Fibroblast of skin of left quadriceps (primary cell): ENCODE measurements around the gene COL13A1.
A peak's percentile ranks its signal among the peaks of the same experiment; 100 is the strongest.

Source experiments
- DNase-seq, 2 experiments: peaks; one replicate each; pipeline ENCODE4 v3.0.0-alpha.2; 2013; ENCODE audit warnings: low read depth in 2 of 2

The COL13A1 gene

GRCh38 chr10:69791812-69792211, 9.9 kb upstream of the COL13A1 start:
- DNase-seq, result no peak

DNA sequence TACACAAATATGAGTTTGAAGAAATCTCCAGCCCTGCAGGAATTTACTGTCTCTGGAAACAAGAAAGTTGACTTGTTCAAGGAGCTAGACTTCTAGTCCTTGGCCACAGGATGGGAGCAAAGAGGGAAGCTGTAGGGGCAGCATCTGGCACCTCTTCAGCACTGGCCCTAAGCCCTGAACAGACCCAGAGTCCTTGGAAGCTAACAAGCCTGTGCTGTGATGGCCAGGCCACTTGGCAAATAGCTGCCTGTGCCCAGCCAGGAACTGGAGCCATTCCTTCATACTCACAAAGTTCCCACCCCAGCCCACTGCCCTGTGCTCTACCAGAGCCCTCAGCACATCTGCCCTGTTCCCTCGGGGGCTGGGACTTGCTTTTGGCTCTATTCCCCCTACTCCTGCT, 9.4 kb upstream of the COL13A1 start:
- DNase-seq, result no peak

- DNase-seq, result no peak
Measured at GRCh38 chr10:69794673-69795072, 7.0 kb upstream of the COL13A1 start.

DNA sequence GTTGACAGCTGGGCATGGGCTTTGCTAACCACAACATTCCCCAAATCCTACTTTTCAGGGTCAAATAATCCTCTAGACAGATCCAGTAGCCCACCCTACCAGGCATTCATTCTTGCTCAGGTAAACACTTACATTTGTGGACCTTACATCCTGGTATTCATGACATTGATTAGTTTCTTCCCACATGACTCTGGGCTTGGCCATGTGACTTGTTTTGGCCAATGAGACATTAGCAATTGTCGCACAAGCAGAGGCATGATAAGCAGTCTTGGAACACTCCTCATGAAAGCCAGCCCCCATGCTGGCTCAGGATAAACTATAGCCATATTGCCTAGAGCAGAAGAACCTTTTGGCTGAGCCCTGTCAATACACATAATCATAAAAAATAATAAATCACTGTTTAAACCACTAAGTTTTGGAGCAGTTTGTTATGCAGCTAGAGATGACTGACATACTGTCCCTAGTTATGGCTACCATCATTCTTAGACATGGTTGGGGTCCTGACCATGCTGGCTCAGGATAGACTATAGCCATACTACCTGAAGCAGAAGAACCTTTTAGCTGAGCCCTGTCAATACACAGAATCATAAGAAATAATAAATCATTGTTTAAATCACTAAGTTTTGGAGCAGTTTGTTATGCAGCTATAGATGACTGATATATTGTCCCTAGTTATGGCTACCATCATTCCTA, 6.3 kb upstream of the COL13A1 start:
- DNase-seq, result no peak

GRCh38 chr10:69797959-69798358, 3.7 kb upstream of the COL13A1 start:
- no peak for DNase-seq

- DNase-seq, result peak in 1 of 2 experiments; percentile 39
Measured at GRCh38 chr10:69800109-69800508, 1.6 kb upstream of the COL13A1 start.

GRCh38 chr10:69800665-69801064, 1.0 kb upstream of the COL13A1 start:
- no peak for DNase-seq

- no peak for DNase-seq
Measured at GRCh38 chr10:69801094-69801433, 642 bp upstream of the COL13A1 start.

DNA sequence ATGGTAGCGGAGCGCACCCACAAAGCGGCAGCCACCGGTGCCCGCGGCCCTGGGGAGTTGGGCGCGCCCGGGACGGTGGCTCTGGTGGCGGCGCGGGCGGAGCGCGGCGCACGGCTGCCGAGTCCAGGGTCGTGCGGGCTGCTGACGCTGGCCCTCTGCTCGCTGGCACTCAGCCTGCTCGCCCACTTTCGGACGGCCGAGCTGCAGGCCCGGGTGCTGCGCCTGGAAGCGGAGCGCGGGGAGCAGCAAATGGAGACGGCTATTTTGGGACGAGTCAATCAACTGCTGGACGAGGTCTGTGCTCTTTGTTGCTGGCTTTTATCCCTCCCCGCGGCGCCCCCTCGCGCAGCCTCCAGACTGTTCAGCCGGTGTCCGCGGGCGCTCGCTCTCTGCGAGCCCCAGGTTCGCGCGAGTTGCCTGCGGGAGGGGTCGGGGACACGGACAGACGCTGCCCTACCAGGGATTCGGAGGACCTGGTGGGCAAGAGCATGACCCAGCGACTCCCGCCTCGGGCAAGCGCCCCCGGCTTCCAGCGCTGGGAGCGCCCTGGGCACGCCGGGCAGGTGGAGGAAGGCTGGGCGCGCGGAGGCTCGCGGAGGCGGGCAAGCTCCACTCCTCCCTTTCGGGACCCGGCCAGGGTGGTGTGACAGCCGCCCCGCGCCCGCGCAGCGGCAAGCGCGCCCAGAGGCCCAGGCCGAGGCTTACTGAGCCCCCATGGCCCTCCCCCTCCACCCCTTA, 887 bp downstream of the COL13A1 start:
- DNase-seq, result no peak

DNA sequence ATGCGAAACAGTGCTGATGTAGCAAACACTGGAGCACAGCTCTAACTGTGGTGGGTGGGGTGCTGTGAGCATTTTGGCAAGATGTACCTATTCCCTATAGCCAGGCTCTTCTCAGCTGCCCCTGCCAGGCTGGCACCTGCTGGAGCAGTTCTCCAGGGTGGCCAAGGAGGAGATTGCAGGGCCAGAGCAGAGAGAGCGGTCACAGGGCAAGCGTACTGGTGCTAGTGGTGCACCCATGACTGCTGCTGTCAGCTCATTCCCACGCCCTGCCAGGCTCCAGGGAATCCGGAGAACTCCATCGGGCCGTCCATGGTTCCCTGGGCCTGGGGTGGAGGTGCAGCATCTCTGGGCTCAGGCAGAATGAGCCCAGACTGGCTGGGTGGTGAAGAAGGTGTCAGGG, 2.1 kb downstream of the COL13A1 start:
- no peak for DNase-seq

DNA sequence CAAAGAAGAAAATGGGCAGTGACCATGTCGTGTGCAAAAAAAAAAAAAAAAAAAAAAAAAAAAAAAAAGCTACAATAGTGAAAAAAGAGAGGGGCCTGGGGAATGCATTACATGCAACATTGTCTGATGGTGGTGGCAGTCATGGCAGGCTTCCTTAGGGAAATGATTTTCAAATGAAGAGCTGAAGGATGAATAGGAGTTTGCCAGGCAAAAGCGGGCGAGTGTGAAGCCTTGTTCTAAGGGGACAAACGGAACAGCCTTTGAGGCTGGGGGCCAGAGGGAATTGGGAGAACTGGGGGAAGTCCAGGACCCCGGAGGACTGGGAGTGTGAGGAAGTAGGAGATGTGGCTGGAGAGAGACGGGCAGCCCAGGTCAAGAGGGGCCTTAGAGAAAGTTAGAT, 3.1 kb downstream of the COL13A1 start:
- no peak for DNase-seq

DNA sequence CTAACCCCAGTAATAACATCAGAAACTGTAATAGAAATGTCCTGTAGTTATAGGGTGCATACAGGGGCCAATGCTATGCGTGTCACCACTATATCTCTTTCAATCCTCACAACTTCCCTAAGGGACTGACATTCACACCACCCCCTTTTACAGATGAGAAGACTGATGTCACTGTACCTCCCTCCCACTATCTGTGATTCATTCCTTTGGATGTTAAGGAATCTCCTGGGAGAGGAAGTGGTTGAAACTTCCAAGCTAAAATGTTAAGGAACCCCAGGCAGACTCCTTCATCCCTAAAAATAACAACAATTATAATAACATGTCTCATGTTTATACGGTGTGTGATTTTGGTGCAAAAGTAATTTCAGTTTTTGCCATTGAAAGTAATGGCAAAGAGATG, 5.4 kb downstream of the COL13A1 start:
- peak in 1 of 2 experiments; percentile 59 for DNase-seq

GRCh38 chr10:69807696-69808095, 6.0 kb downstream of the COL13A1 start:
- DNase-seq, result no peak

GRCh38 chr10:69809318-69809717, 7.6 kb downstream of the COL13A1 start:
- DNase-seq, result no peak

DNA sequence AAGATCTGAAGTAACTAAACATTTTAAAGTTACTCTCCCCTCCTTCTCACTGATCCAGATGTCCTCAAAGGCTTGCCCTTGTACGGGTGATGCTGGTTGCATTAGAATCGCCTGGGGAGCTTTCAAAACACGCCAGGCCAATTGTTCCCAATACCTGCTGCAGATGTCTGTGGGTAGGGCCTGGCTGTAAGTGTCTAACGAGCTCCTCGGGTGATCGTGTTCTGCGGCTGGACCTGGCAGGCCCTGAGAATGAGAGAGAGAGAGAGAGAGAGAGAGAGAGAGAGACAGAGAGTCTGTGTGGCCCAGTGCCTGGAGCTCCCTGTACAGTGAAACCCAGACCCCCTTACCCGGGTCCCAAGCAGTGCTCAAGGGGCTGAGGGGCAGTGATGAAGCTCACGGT, 8.4 kb downstream of the COL13A1 start:
- DNase-seq, result no peak

DNA sequence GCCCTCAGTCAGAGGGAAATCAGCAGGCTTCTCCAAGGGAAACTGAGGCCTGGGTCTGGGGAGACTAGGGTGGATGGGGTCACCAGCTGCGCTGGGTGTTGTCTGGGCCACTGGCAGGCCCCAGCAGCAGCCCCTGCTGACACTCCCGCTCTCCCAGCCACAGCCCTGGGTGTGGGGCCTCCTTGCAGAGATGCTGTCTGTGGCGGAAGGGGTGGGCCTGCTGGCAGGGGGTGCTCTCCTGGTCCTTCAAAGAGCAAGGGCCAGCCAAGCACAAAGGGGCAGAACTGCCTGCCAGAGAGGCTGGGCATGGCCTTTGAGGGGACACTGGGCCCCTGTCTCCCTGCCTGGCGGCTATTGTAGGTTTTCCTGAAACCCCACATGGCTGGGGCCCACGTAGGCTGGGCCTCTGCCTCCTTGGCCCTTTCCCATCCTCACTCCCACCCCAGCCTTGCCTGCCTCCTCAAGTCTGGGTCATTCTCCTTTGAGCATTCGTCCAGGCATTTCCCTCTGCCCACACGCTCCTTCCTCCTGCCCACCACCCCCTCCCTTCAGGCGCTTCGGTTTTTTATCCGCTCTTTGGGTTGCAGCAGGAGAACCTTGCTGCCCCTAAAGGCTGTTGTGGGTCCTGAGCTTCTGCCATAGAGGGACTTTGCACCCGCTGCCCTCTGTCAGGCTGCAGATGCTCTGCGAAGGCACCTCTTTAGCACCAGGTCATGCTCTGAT, 9.1 kb downstream of the COL13A1 start:
- no peak for DNase-seq

DNA sequence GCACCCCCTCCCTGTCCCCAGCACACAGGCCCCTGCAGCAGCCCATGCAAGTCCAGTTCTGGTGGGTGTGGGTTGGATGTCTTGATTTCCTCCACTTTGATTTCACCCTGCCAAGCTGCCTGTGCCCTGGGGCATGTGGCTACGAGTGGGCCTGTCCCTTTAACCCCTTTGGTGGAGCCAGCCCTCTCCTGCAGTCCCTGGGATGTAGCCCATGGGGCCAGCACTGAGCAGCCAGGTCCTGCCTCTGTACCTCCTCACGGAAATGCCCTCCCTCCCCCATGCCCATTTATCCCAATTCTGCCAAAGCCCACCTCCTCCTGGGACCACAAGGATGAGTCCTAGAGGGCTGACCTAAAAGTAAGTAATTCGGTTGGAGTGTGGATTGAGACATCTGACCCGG, 11.9 kb downstream of the COL13A1 start:
- no peak for DNase-seq

DNA sequence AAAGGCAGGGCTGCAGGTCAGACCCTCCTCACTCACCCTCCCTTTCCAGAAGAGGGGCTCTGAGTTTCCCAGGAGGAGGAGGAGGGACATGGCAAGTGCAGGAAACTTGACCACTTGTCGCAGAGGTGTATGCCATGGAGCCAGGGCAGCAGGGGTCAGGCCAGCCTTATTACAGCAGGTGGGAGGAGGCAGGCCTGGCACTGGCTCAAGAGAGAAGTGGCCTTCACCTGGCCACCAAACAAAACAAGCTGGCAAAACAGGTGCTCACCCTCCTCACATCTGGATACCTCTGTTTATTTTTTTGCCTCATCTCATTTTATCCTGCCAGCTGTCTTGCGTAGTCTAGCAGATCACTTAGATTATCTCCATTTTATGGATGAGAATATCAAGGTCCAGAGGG, 12.5 kb downstream of the COL13A1 start:
- DNase-seq, result no peak

DNA sequence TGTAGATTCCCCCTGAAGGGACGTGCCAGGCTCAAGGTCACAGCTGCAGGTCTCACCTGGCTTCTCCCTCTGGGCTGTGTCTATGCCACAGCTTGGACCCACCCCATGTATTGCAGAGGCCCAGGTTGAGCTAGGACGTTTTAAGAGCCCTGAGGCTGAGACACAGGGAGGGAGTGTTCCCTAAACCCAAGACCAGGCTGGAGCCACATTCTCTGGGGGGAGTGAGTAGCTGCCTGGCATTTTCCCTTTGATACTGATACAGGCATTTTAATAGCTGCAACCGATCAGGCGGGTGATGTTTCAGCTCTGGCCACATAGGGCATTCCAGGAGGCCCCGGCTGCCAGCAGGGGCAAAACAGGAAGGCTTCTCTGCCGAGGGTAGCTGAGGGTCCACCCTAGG, 13.4 kb downstream of the COL13A1 start:
- no peak for DNase-seq

- DNase-seq, result no peak
Measured at GRCh38 chr10:69816521-69816920, 14.8 kb downstream of the COL13A1 start.

GRCh38 chr10:69817078-69817581, 15.4 kb downstream of the COL13A1 start:
- no peak for DNase-seq

- no peak for DNase-seq
Measured at GRCh38 chr10:69818676-69819239, 17.1 kb downstream of the COL13A1 start.
